CMK (cell line): ENCODE data around the gene SLC8A1.

Source experiments
- DNase-seq: peaks from one replicate; pipeline ENCODE4 v3.0.0-alpha.2; 2010; ENCODE audit warnings: low read depth

Gene SLC8A1

DNA sequence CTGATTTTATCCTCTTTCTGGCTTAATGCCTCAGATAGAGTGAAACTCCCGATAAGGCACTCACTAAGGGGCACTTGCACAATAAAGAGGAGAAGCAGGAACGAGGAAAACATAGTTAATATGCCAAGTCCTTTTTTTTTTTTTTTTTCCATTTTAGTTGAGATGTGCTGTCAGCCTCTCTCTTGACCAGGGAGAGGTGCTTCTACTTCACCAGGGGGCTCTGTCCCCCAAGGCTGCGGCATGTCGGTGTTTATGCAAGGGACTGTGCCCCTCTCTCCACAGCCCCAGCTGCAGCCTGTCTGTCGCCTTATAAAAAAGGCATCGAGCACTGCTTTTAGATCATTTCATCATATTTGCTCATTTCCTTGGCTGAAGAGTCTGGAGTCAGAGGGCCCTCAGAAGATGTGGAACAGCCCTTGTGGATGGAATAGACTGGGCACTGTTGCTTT is 178.1 kb downstream of the SLC8A1 start:
- no peak for DNase-seq

DNA sequence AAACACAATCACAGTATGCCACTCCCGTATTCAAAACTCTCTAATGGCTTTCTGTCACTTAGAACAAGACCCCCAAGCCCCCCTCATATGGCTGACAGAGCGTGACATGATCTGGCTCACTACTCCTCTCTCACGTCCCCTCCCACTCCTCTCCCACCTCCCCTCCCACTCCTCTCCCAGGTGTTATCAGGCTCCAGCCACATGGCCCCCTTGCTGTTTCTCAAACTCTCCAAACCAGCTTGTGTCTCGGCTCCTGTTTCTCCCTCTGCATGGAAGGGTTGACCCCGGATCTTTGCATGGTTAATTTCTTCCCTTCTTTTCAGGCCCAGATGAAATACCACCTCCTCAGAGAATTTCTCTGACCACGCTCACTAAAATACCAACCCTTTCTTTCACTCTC is 180.8 kb downstream of the SLC8A1 start:
- DNase-seq: no peak

DNA sequence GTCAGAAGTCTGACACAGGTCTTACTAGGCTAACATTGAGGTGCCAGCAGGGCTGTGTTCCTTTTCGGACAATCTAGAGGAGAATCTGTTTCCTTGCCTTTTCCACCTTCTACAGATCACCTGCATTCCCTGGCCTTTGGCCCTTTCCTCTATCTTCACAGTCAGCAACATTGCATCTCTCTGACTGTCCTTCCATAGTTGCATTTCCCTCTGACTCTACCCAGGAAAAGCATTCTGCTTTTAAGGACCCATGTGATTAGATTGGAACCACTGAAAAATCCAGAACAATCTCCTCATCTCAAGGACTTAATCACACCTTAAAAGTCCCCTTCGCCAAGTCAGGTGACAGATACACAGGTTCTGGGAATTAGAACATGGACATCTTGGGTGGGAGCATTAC is 181.5 kb downstream of the SLC8A1 start:
- DNase-seq: no peak

DNA sequence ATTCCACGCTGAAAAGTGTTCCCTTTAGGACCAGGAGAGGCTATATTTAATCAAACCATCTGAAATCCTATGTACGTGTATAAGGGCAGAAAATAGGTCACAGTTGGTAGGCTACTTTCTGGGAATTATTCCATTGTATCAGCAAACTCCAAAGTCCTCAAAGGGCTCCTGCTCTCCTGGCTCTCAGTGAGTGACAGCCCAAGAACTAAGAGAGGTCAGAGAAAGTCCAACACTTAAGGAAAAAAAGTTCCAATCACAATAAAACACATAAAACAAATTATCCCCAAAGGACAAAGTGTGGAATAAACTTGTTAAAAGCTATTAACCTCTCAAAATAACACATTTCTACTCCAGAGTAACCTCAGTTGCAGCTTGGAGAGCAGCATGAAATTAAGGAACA is 183.3 kb downstream of the SLC8A1 start:
- no peak for DNase-seq

DNA sequence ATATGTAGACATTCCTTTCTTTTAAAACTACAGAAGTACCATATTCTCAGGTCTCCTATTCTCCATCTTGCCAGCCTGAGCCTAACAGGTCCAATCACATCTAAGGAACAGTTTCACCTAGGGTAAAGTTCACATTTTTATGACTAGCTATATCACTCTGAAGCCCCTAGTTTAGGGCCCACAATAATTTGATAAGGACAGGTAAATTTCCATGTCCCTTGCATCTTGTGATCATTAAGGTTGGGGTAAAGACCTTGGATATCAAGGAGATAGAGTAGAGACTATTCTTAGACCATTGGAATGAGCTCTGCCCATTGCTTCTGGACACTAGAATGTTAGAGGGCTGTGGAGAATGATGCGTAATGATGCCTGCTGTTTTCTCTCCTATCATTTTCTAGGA is 185.7 kb downstream of the SLC8A1 start:
- DNase-seq: no peak

DNA sequence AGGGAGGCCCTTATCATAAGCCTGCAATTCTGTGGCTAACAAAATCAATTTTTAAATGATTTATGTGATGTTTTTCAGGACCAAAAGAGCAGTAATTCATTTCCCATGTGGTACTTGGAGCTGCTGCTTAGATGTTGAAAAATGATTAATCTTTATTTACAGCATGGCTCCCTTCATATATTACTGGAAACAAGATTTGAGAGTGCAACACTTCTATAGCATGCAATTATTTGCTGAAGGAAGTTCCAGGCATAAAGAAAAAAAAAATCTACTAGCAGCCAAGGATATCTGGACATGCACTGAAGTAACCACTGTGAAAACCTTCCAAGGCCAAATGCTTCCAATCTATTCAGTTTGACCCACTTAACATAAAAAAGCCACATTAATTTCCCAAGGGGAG is 186.3 kb downstream of the SLC8A1 start:
- DNase-seq: no peak

DNA sequence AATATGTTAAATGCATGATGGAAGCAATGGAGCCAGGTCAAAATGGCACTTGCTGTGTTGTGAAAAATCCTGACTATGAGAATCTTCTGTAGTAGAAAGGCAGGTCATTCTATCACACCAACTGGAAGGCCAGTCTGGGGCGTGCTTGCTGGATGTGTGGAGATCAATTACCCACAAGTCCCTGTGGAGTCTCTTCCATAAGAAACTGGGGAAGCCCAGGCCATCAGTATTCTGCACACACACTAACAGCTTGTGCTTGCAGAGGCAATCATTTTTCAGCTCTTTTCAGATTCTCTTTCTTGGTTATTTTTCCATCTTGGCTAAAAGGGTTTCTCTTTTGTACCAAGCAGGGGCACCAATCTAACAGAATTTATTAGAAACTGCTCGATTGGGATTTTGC is 190.8 kb downstream of the SLC8A1 start:
- no peak for DNase-seq

DNA sequence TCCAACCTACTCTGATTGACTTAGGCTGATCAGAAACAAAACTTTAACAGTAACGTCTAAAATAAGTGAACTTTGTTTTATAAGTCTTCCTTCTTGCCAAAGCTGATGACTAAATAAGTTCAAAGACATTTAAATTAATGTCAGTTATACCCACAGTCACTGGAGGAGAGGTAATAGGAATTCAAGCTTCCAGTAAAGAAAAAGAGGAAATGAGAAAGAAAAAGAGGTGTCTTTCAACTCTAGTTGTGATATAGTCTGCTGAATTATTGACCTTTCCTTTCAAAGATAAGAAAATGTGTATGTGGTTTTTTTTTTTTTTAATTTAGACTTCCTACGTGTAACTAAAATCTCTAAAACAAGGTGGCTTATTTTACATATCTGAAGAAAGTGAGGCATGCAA is 191.5 kb downstream of the SLC8A1 start:
- no peak for DNase-seq

DNA sequence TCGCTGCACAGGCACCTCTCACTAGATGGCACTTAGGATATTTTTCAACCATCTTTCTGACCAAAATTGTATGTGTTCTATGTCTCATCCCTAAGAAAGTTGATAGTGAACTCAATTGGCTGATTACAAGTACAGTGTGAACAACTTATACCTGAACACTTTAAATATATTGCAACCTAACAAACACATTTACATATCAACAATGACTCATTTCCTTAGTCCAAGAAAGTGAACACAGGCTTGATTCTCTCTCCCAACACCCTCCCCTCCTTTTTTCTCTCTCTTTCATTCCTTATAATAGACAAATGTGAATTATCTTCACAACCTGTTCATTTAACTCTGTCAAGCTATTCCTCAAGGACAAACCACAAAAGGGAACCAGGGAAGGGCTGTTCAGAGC is 192.0 kb downstream of the SLC8A1 start:
- no peak for DNase-seq

DNA sequence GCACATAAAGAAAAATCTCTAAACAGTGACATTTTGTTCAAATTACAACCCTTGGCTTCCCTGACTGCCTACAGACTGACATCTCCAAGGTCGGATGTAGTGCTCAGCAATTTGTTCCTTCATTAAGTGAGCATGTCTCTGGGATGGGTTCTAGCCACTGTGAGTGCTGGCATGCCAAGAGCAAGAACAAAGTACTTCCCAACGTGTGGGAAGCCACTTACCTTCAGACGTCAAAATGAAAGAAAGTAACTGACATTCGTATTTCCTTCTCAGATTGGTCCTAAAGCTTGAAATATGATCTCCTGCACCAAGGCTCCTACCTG is 193.8 kb downstream of the SLC8A1 start:
- DNase-seq: no peak

DNA sequence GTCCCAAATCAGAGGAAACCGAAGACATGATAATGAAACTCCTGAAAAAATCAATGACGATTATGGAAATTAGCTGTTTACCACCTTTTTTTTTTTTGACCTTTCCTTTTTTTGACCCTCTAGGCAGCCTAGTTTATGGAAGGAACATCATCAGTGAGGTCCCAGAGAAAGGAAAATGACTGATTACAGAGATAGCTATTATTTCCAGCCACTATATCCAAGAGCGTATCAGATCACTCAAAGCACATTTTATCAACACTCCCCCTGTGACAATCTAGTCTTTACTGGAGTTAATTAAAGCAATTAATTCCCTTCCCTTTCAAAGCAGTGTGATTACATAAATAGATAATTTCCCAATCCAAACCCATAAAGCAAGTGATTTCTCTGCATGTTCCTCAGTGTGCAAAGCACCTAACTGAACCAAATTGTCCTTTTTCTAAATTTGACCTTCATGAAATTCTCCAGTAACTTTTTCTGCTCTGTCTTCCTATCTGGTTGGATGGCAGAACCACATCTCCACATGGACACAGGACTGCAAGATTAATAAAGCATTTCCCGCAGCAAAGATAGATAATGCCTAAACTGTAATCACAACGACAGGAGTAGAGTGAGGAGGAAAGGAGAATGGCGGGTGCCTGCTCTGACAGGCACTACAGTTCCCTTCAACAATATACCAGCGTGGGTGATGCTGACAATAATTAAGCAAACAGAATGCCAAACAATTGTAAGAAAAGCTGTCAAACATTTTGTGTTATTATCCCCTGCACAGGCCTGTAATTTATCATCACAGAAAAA is 194.4 kb downstream of the SLC8A1 start:
- DNase-seq: no peak

DNA sequence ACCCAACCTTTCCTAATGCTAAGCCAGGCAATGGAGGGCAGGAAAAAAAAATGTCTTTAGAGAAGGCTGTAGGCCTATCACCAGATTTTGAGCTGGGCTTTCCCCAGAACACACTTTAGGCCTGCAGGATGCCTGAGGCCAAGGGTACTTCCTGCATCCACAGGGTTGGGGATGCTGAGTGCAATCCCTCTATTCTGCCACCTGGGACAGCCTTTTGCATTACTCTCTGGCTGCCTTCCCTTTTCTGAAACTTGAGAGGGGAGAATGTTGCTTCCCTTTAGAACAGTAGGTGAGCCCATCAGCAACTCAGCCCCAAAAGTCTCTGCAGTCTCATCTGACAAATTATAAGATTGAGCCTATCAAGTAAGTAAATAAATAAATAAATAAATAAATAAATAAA is 195.2 kb downstream of the SLC8A1 start:
- no peak for DNase-seq

DNA sequence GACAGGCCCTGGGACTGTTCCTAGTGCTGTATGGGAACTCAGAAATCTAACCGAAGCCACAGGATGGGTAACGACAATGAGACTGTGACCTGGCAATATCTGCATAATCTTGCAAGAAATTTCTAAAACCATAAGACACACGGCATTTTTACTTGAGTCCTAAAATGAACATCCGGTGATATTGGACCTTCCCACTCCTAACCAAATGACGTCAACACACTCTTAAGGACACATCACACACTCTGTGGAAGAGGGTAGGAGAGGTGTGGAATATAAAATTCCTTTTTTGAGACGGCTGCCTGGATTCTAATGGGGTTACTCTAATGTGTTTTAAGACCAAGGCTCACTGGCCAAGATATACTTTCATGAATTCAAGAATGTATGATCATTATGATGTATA is 195.9 kb downstream of the SLC8A1 start:
- no peak for DNase-seq

DNA sequence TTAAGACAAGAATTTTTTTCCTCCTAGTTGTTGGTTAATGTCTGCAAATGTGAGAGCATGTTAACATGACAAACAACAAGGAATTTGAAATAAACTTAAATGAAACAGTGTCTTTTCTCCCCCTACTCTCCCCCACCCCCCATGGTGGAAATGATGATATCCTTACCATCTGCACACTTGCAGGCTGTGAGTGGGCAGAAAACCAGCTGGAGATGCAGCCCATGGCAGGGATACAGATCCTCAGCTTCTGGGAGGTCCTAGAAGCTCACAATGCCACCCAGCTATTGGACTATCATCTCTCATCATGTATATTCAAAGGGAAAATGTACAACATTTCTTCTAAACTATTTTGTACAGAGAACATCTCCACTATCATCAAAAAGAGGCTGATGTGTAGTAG is 196.8 kb downstream of the SLC8A1 start:
- no peak for DNase-seq

DNA sequence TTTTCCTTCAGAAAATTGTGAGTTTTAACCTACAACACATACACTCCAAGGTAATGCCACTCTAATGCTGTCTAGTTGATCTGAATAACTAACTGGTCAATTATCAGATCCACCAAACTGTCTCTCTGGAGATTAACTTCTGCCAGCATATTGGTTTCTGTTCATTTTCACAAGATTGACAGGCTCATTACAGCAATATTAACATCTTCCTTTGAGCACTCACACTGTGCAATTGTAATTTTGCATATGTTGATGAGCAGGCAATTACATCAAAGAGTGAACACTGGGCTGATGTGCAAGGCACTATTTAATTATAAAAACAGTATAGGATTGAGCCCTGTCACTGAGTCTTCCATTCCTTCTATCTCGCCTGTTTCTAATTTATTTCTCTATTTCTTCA is 197.3 kb downstream of the SLC8A1 start:
- DNase-seq: no peak

DNA sequence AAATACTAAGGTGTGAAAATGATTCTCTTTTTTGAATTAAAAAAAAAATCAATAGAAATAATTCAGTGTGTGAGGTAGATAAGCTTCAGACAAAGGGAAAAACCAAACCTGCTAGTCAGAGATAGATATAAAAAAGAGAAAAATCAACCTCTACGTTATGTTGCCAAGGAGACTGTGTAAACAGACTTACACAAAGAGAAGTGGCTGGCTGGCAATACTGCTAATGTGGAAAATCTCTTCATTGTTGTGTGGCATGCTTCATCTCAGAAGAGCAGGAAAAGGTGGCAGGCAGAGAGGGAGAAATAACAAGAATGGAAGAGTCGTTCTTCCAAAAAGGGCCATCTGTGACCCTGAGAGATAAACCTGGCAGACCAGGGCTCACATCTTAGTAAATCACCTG is 200.8 kb downstream of the SLC8A1 start:
- no peak for DNase-seq

DNA sequence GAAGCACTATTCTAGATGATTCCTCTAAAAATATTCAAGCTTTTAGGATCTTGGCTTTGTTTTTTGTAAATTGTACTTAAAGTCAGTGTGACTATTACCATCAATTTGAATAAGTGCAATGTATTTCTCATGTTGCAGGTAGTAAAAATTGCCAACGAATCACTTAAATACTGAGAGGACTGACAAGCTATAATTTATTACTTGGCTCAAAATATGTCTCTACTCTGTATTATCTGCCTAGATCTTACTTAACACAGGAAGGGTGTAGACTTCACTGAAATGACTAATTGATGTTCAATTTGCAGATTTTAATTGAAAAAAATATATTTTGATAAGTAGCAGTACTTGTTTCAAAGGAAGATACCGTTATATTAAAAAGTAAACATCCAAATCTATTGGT is 202.3 kb downstream of the SLC8A1 start:
- no peak for DNase-seq

DNA sequence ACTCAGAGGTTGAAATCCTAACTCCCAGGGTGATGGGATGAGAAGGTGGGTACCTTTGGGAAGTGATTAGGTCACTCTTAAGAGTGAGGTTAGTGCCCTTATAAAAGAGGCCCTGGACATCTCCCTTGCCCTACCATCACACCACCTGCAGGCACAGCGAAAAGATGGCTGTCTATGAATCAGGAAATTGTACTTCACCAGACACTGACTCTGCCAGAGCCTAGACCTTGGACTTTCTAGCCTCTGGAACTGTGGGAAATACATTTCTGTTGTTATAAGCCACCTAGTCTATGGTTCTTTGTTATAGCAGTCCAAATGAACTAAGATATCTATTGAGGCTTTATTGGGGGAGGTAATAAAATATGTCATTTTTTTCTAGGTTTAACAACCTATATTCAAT is 203.6 kb downstream of the SLC8A1 start:
- DNase-seq: no peak

DNA sequence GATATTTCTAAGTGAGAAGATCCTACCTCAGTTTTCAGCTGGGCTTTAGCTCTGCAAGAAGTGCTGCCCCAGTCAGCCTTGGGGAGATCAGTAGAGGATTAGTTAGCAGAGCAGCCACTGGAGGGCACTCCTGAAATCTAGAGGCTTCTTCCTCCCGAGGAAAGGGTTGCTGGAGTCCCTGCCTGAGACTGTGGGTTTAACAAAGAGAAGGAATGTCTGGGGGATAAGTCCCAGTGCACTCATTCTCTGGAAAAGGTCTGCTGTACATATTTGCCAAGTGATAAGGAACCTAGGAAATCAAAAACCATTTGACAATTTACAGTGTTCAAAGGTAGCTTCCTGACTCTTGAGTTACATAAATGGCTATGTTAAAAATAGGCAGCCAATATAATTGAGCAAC is 207.2 kb downstream of the SLC8A1 start:
- DNase-seq: peak; percentile 4

DNA sequence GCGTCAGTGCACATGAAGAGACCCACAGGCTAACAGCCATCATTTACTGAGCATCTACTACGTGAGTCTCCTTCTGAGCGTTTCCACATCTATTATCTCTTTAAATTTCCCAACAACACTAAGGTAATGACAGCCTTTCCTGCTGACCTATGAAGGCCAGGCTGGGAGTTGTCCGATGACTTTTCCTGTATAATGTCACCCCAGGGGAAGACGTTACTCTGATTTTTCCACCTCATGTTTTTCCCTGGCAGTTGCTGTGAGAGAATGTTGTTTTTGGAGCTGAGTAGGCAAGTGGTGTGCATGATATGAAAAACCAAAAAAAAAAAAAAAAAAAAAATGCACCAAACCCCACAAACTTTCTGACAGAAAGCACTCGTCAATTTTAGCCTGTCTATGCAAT is 207.6 kb downstream of the SLC8A1 start:
- DNase-seq: no peak

DNA sequence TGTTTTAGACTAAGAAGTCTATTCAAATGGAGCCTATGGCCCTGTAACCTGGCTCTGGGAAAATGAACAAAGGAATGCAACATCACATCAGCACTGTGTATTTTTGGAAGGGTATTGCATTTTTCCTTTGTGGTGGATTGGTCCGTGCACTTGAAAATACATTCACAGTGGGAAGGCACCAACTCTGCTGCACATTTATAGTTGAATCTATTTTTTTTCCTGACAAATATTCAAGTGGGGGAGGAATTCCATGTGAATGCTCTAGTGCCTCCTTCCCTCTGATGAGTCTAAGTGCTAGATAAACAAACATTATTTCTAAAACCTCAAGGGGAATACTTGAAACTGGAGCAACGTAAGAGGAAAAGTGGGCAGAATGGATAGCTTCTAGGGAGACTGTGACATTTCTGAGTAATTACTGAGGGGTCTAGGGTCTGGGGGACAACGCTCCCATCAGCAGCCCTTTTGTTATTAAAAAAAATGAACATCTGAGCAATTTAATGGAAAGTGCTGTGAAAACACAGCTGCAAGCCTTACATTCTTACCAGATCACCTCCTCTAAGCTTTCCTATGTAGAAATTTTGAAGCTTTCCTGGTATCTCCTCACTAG is 208.2 kb downstream of the SLC8A1 start:
- DNase-seq: no peak

DNA sequence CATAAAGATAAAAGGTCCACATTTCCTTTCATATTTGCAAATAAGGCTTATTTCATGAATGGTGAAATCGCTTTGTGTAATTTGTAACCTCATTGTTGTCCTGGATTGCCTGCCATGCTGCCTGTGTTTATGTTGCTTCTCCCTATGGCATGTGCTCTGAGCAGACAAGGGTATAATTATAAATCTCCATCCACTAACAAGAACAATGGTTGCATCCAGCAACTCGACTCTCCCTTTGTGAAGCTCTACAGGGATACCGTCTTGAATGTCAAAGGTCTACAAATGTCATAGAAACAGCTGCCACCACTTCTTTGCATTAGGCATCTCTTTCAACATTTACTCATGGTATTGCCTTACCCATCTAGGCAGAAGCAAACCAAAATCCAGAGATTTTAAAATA is 209.6 kb downstream of the SLC8A1 start:
- no peak for DNase-seq

DNA sequence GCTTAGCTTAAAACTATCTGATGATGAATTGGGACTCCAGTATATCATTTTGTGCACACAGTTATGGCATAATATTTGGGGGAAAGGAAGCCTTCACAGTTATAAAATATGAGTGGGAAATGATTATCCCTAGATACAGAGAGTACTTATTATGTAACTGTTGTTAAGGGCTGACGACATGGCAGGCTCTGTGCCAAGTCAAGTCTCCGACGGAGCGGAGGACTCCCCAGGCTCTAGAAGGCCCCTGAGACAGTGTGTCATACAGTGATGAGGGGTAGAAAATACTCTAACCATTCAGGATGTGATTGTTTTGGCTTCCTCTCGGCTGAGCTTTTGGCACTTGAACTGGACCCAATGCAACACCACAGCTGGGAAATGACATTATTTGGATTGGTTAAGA is 211.8 kb downstream of the SLC8A1 start:
- no peak for DNase-seq

DNA sequence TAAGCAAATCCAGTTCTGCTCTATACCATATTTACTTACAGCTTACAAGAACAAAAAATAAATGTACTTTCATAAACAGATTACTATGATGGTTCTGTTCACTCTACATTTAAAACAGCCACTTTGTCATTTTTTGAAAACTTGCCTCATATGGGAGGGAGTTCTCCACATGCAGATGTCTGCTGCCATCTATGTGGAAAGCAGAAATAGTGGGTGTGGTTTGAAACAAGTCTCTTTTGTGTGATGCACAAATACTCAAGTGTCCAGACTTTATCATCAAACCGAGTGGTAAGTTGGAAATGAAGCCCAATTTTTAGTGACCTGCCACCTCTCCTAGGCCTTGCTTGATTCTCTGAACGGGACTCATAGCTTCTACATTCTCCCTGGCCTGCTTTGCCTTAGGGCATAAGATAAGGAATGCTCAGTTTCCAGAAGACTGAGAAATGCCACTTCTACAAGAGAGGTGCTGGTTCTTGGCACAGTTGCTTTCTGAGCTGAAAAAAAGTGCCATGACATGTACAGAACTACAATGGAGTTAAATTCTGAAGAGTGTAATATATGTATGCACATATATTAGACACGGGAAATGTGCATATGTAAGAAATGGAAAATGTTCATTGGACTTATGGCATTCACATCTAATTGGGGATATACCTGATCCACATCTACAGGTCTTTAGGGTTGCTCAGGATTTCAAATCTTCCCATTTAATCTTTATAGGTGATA is 221.0 kb downstream of the SLC8A1 start:
- no peak for DNase-seq
